ENCODE results near the gene EHMT1.
"Not testable (repeated sequence)": the region's sequence is repeated elsewhere in the genome, so short reads cannot be mapped to it uniquely, and the experiment has no call there.

EHMT1 gene

DNA sequence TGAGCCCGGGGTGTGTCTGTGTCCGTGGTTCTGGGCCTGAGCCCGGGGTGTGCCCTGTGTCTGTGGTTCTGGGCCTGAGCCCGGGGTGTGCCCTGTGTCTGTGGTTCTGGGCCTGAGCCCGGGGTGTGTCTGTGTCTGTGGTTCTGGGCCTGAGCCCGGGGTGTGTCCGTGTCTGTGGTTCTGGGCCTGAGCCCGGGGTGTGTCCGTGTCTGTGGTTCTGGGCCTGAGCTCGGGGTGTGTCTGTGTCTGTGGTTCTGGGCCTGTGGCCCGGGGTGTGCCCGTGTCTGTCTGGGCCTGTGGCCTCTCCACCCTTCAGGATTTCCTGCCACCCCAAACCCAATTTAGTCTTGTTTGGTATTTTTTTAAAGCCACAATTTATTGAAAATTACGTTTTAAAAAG lies 104.6 kb downstream of the EHMT1 start:
- DNase-seq, result not testable (repeated sequence)

DNA sequence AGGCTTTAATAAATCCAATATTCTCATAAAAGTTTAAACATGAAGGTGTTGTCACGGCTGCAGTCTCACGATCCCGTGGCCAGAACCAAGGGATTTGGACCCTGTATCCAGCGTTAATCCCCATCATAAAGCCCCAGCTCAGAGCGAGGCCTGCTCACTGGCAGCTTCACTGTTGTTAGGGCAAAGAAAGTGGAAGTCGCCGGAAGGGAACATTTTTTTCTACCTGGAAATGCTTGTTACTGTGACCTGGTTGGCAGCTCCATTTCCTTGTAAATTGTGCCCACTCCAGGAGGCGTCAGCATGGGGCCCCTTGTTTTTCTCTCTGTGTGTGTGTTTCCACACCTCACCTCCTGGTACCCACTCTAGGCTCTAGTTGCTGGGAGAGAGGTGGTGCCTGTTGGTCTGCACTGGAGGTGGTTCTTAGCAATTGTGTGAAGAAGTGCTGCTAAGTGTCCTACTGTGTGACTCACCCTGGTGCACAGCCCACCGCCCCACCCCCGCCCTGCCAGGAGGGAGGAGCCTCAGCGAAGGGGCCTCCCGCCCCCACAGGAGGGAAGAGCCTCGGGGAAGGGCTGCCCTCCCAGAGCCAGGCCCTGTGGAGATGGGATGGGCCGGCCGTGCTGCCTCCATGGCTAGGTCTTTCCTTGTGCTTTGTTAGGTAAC lies 105.1 kb downstream of the EHMT1 start:
- DNase-seq, result no peak

GRCh38 chr9:137724818-137725240 lies 106.0 kb downstream of the EHMT1 start:
- no peak for DNase-seq

DNA sequence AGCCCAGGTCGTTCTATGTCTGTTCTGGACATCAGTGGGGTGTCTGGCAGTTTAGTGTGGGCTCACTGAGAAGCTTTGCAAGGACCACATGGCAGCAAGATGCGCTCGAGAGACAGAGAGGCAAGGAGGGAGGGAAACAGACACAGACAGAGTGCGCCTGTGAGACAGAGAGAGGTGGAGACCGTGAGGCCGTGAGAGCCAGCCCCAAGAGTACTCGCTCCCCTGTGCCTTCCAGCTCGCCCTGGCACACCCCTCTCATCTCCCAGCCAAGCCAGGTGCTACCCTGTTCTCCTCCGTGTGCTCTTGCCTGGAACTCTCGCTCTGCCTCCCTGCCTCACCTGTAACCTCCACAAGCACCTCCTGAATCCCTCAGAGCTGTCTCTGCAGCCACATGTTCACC lies 106.8 kb downstream of the EHMT1 start:
- no peak for DNase-seq

DNA sequence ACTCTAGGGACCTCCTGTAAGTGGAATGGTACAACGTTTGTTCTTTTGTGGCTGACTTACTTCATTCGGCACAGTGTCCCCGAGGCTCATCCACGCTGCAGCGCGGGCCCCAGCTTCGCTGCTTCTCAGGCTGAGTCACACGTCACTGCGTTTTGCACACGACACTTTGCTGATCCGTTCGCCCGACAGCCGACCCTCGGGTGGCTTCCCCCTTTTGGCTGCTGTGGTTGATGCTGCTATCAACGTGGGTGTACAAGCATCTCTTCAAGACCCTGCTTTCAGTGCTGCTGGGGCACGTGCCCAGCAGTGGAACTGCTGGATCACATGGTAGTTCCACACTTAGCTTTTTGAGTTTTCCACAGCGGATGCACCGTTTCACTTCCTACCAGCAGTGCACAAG lies 107.5 kb downstream of the EHMT1 start:
- not testable (repeated sequence) for DNase-seq

GRCh38 chr9:137726764-137727163 lies 108.0 kb downstream of the EHMT1 start:
- DNase-seq, result no peak

DNA sequence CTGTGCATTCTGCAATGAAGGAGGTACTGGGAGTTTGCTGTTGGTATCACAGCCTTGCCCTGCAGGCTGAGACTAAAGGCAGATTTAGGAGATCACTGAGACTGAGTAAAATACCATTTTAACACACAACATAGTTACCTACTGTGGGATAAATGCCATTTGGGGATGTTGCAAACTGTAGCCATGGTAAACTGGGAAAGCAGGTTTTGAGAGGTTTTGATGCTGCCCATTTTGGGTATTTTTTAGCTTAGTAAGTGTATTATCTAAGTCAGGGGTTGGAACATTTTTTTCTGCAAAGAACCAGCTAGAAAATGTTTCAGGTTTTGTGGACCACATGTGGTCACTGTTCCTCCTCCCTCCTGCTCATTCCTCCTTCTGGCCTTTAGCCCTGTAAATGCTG lies 108.9 kb downstream of the EHMT1 start:
- no peak for DNase-seq

DNA sequence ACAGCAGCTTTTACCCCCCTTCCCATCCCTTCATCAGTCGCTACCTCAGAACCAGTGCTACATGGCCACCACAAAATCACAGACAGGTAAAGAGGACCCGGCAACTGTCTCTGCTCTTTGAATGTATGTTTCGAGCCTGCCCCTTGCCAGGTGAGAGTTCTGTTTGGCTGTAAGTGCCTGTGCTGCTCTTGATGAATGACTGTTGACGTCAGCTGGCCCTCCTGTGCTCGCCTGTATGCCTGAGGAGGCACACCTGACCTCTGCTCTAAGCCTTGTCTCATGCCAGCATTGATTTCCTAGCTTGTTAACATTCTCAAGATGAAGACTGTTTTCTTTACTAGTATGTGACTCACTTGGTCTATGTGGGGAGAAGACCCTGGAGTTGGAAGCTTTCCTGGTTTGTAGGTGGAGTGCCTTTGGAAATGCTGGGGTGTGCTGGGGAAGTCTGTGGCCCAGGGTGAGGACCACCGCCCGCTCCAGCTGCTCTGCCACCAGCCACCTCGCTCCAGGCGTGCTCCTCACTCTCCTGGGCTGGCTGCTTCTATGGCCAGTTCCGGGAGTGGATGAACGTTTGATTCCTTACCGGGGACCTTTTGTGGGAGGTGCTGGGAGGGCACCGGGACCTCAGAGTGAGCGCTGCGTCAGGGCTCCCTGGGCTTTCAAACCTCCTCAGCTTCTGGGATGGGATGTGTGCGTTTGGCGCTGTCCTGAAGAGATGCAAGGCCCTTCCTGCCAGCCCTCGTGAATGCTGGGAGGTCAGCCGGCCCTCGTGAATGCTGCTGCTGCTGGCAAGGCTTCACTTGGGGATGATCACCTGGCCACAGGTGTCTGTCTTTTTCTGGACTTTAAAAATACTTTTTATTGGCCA lies 109.9 kb downstream of the EHMT1 start:
- no peak for DNase-seq

GRCh38 chr9:137731216-137731946 lies 112.6 kb downstream of the EHMT1 start:
- DNase-seq, result no peak

GRCh38 chr9:137731947-137732813 lies 113.4 kb downstream of the EHMT1 start:
- no peak for DNase-seq

- no peak for DNase-seq
These were observed 114.6 kb downstream of the EHMT1 start for GRCh38 chr9:137733429-137733828.

DNA sequence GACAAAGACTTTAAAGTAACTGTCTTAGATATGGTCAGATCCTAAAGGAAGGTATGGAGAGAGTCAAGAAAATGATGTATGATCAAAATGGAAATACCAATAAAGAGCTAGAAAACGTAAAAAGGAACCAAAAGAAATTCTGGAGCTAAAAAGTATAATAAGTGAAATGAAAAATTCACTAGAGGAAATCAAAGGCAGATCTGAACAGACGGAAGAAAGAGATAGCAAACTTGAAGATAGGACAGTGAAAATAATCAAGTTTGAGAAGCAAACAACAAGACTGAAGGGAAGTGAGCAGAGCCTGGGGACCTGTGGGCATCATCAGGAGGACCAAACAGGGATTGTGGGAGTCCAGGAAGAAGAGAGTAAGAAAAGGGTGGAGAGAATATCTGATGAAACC lies 115.4 kb downstream of the EHMT1 start:
- DNase-seq, result no peak

DNA sequence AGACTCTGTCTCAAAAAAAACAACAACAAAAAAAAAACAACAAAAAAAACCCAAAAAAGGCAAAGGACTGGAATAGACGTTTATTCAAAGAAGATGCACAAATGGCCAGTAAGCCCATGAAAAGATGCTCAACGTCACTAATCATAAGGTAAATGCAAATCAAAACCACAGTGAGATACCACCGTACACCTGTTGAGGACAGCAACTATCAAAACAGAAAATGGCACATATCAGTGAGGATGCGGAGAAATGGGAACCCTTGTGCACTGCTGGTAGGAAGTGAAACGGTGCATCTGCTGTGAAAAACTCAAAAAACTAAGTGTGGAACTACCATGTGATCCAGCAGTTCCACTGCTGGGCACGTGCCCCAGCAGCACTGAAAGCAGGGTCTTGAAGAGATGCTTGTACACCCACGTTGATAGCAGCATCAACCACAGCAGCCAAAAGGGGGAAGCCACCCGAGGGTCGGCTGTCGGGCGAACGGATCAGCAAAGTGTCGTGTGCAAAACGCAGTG lies 119.4 kb downstream of the EHMT1 start:
- DNase-seq, result not testable (repeated sequence)

DNA sequence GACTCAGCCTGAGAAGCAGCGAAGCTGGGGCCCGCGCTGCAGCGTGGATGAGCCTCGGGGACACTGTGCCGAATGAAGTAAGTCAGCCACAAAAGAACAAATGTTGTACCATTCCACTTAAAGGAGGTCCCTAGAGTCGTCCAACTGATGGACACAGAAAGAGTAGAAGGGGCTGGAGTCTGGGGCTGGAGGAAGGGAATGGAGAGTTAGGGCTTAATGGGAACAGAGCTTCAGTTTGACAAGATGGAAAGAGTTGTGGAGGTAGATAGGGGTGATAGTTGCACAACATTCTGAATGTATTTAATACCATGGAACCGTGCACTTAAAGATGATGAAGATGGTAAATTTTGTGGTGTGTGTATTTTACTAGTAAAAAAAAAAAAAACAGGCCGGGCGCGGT lies 119.9 kb downstream of the EHMT1 start:
- no peak for DNase-seq

DNA sequence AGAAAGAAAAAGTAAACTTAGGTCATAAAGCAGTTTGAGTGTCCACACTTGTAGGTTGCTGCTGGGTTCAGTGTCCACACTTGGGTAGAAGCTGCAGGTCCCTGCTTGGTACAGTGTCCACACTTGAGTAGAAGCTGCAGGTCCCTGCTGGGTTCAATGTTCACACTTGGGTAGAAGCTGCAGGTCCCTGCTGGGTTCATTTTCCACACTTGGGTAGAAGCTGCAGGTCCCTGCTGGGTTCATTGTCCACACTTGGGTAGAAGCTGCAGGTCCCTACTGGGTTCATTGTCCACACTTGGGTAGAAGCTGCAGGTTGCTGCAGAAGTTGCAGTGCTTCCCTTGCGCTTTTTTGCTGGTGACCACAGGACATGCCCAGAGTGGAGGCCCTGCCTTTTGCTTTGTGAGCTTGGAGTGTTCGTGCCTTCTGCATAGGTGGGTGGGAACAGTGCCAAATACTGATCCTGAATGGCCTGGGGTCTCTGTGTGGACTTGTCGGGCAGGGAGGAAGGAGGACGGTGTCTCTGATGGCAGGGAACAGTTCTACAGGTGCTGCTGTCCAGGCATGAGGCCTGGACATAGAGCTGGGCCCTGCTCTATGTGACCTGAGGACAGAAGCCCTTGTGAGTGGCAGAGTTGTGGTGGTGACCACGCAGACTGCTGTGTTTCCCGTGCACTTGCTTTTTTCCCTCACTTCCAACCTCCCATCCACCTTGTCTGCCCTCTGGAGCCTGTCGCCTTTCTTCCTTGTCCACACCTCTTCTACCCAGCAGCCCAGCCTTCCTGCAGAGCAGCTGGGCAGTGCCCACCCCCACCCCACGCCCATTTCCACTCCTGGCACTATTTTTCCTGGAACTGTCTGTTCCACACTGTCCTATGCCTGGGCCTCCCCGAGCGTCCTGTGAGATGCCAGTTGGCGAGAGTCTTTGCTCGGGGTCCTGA lies 120.8 kb downstream of the EHMT1 start:
- DNase-seq, result no peak

DNA sequence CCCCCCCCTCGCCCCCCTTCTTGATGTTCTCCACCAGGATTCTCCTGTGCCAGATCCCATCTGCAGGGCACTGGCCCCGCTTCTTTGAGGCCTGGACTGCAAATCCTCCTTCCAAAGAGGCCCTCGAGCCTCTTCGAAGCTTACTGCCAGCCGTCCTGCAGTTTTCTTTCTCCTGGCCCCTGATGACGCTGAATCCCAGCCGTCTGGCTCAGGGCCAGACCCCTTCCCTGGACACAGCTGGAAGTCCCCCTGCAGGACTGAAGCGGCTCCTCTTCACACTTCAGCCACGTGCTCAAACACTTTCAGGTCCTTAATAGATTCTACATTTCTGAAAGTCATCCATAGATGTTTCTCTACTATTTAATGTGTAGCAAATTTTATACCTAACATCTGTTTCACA lies 121.5 kb downstream of the EHMT1 start:
- no peak for DNase-seq

DNA sequence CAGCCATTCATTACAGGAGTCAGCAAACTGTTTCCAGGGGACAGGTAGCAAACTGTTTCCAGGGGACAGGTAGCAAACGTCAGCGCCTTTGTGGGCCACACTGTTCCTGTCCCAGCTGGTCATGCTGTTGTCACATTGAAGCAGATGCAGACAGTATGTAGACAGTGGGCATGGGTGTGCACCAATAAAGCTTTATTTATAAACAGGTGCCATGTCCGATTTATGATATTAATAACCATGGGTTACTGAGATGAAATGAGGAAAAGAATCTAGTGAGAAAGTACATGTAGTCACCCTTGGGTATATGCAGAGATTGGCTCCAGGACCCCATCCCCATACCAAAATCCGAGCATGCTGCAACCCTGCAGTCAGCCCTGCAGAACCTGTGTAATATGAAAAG lies 122.5 kb downstream of the EHMT1 start:
- DNase-seq, result no peak

DNA sequence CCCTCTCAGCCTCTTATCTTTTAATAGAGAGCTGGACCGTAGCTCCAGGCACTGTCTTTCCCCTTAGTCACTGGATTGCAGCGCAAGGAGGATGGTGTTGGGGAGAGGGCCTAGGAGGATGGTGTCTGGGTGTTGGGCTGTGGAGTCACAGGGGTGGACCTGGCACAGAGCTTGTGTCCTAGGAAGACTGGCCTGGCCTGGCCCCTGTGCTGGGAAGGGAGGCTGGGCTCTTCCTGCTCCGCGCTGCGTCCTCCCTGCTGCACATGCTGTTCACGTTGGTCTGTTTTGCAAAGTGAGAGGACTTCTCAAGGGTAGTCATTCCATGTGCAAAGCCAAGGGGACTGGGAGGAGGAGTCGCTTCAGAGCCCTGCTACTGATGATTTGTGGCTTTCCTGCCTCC lies 123.9 kb downstream of the EHMT1 start:
- DNase-seq, result no peak

GRCh38 chr9:137743695-137744094 lies 124.9 kb downstream of the EHMT1 start:
- DNase-seq, result no peak

GRCh38 chr9:137744632-137745183 lies 125.9 kb downstream of the EHMT1 start:
- no peak for DNase-seq

DNA sequence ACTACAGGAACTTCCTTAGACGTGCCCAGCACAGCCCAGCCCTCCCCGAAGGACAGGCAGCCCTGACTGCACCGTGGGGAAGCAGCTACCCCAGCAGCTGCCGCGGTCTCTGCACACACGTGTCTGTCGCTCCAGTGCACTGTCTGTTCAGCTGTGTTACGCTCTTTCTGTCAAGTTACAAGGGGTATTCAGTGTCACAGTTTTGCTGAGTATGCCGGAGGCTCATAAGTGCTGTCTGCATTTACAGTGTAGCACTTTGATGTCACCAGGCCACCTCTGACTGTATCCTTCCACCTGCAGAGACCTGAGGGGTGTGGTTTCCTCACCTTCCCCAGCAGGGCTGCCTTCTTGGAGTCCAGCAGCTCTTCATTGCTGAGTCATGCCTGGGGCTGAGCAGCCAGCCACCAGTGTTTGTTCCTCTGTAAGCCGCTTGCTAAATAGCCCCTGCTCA lies 126.8 kb downstream of the EHMT1 start:
- no peak for DNase-seq
